ENCODE data around the gene QPRT.

DNA sequence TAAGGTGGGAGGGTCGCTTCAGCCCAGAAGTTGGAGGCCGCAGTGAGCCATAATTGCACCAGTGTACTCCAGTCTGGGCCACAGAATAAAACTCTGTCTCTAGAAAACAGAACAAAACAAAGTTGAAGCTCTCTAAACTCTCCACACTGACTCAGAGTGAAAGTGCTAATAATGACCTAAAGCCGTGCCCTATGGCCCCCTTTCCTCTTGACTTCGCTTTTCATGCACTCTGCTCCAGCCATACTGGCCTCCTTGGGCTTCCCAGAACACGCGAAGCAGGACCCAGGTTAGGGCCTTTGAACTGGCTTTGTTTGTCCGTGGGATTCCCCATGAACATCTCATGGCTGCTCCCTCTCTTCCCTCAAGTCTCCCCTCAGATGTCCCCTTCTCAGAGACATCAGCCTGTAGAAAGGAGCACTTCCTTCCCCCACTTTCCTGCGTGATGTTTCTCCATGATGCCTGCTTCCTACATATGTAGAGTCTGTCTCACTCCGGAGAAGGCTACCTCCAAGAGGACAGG lies 34.6 kb upstream of the QPRT start:
- TF ChIP-seq POLR2AphosphoS5 (IDR thresholded peaks at IDR 0.05; ENCODE audit: borderline replicate concordance, low read depth, low read length) = no peak
- no peak for TF ChIP-seq EZH2 (IDR thresholded peaks at IDR 0.05)
